ENCODE results near the gene RHBDL3.
A peak's percentile ranks its signal among the peaks of the same experiment; 100 is the strongest.

RHBDL3 gene

GRCh38 chr17:32240750-32241149 lies 24.9 kb upstream of the RHBDL3 start:
- Histone ChIP-seq H3K79me2 (ENCODE audit: insufficient read depth, low read length) (no peaks in the 10 kb centered on the region), H4K20me1 (ENCODE audit: insufficient read depth, low read length) (no peaks in the 10 kb centered on the region), H3K36me3 (ENCODE audit: insufficient read depth, low read length) (no peaks in the 10 kb centered on the region), H2AFZ (ENCODE audit: low read depth, low read length) (no peak overlapping the region), H3K9me3 (ENCODE audit: insufficient read depth, low read length, severe bottlenecking) (no peaks in the 10 kb centered on the region), H3K27ac (ENCODE audit: low read length) (no peak overlapping the region), H3K4me2 (ENCODE audit: insufficient read depth, low read length) (no peak overlapping the region), H3K4me1 (ENCODE audit: insufficient read depth, low read length) (no peaks in the 10 kb centered on the region), H3K27me3 (ENCODE audit: insufficient read depth, low read length, poor library complexity) (no peaks in the 10 kb centered on the region), H3K4me3 (ENCODE audit: low read depth in 1 of 2, low read length in 2 of 2) (no peak overlapping the region), H3K9ac (ENCODE audit: low read depth, low read length) (no peak overlapping the region)
- DNase-seq (no peak), ATAC-seq (ENCODE audit: insufficient read depth, low read depth) (no peak)
- no peak for TF ChIP-seq EZH2 (IDR thresholded peaks at IDR 0.05; ENCODE audit: borderline replicate concordance, low read depth, low read length, severe bottlenecking)
- no peak for TF ChIP-seq CTCF (IDR thresholded peaks at IDR 0.05; ENCODE audit: borderline replicate concordance, extremely low read depth, low read length, poor library complexity, severe bottlenecking)

- no peak overlapping the region for H3K4me2 ChIP-seq (ENCODE audit: insufficient read depth, low read length)
- no peak overlapping the region for H3K27ac ChIP-seq (ENCODE audit: low read length)
- no peak overlapping the region for H3K9ac ChIP-seq (ENCODE audit: low read depth, low read length)
- H3K4me1 ChIP-seq (ENCODE audit: insufficient read depth, low read length), result no peaks in the 10 kb centered on the region
- H3K4me3 ChIP-seq (ENCODE audit: low read depth in 1 of 2, low read length in 2 of 2), result no peak overlapping the region
- H3K9me3 ChIP-seq (ENCODE audit: insufficient read depth, low read length, severe bottlenecking), result no peaks in the 10 kb centered on the region
- no peak for DNase-seq
- H3K79me2 ChIP-seq (ENCODE audit: insufficient read depth, low read length), result no peaks in the 10 kb centered on the region
- no peaks in the 10 kb centered on the region for H3K36me3 ChIP-seq (ENCODE audit: insufficient read depth, low read length)
- no peaks in the 10 kb centered on the region for H4K20me1 ChIP-seq (ENCODE audit: insufficient read depth, low read length)
- TF ChIP-seq EZH2 (IDR thresholded peaks at IDR 0.05; ENCODE audit: borderline replicate concordance, low read depth, low read length, severe bottlenecking) (no peak), CTCF (IDR thresholded peaks at IDR 0.05; ENCODE audit: borderline replicate concordance, extremely low read depth, low read length, poor library complexity, severe bottlenecking) (no peak)
- ATAC-seq (ENCODE audit: insufficient read depth, low read depth), result no peak
- H2AFZ ChIP-seq (ENCODE audit: low read depth, low read length), result no peak overlapping the region
- H3K27me3 ChIP-seq (ENCODE audit: insufficient read depth, low read length, poor library complexity), result no peaks in the 10 kb centered on the region
Measured at GRCh38 chr17:32241640-32242039, 24.0 kb upstream of the RHBDL3 start.

- TF ChIP-seq CTCF (IDR thresholded peaks at IDR 0.05; ENCODE audit: borderline replicate concordance, extremely low read depth, low read length, poor library complexity, severe bottlenecking) (no peak), EZH2 (IDR thresholded peaks at IDR 0.05; ENCODE audit: borderline replicate concordance, low read depth, low read length, severe bottlenecking) (no peak)
- H2AFZ ChIP-seq (ENCODE audit: low read depth, low read length), result no peak overlapping the region
- H3K27ac ChIP-seq (ENCODE audit: low read length), result no peak overlapping the region
- H3K9ac ChIP-seq (ENCODE audit: low read depth, low read length), result no peak overlapping the region
- no peaks in the 10 kb centered on the region for H4K20me1 ChIP-seq (ENCODE audit: insufficient read depth, low read length)
- no peaks in the 10 kb centered on the region for H3K9me3 ChIP-seq (ENCODE audit: insufficient read depth, low read length, severe bottlenecking)
- H3K4me1 ChIP-seq (ENCODE audit: insufficient read depth, low read length), result no peaks in the 10 kb centered on the region
- ATAC-seq (ENCODE audit: insufficient read depth, low read depth) (no peak), DNase-seq (no peak)
- no peaks in the 10 kb centered on the region for H3K36me3 ChIP-seq (ENCODE audit: insufficient read depth, low read length)
- H3K79me2 ChIP-seq (ENCODE audit: insufficient read depth, low read length), result no peaks in the 10 kb centered on the region
- H3K27me3 ChIP-seq (ENCODE audit: insufficient read depth, low read length, poor library complexity), result no peaks in the 10 kb centered on the region
- H3K4me2 ChIP-seq (ENCODE audit: insufficient read depth, low read length), result no peak overlapping the region
- H3K4me3 ChIP-seq (ENCODE audit: low read depth in 1 of 2, low read length in 2 of 2), result no peak overlapping the region
Measured at GRCh38 chr17:32249475-32249874, 16.2 kb upstream of the RHBDL3 start.

GRCh38 chr17:32253117-32253611 lies 12.5 kb upstream of the RHBDL3 start:
- Histone ChIP-seq H3K27ac (ENCODE audit: low read length) (no peak overlapping the region), H3K9me3 (ENCODE audit: insufficient read depth, low read length, severe bottlenecking) (no peaks in the 10 kb centered on the region), H4K20me1 (ENCODE audit: insufficient read depth, low read length) (no peaks in the 10 kb centered on the region), H2AFZ (ENCODE audit: low read depth, low read length) (no peak overlapping the region), H3K4me1 (ENCODE audit: insufficient read depth, low read length) (no peaks in the 10 kb centered on the region), H3K4me2 (ENCODE audit: insufficient read depth, low read length) (no peak overlapping the region), H3K27me3 (ENCODE audit: insufficient read depth, low read length, poor library complexity) (no peaks in the 10 kb centered on the region), H3K36me3 (ENCODE audit: insufficient read depth, low read length) (no peaks in the 10 kb centered on the region), H3K79me2 (ENCODE audit: insufficient read depth, low read length) (no peaks in the 10 kb centered on the region), H3K9ac (ENCODE audit: low read depth, low read length) (no peak overlapping the region), H3K4me3 (ENCODE audit: low read depth in 1 of 2, low read length in 2 of 2) (no peak overlapping the region)
- ATAC-seq (ENCODE audit: insufficient read depth, low read depth), result peak; percentile 97
- no peak for TF ChIP-seq EZH2 (IDR thresholded peaks at IDR 0.05; ENCODE audit: borderline replicate concordance, low read depth, low read length, severe bottlenecking)
- peak; percentile 93 for TF ChIP-seq CTCF (IDR thresholded peaks at IDR 0.05; ENCODE audit: borderline replicate concordance, extremely low read depth, low read length, poor library complexity, severe bottlenecking)
- DNase-seq, result peak; percentile 76

All from DND-41 (cell line).